ENCODE measurements around the gene SCRG1. TPM values are rescaled to one million over a fixed set of nuclear protein-coding genes. Genes with fewer than 3 reads are reported as not detected.

The SCRG1 gene
- total RNA-seq, 1 donor from 2014 or later: not detected

- no peaks in the 10 kb centered on the region for H3K27me3 Mint-ChIP-seq
- intact Hi-C loops (cut with micrococcal nuclease): no loop called here
Observed at GRCh38 chr4:173432430-173432829, 33.5 kb upstream of the SCRG1 start.

GRCh38 chr4:173426064-173426463, 27.1 kb upstream of the SCRG1 start:
- POLR2A ChIA-PET: no interaction called here
- intact Hi-C loops (cut with micrococcal nuclease): no loop called here

More at GRCh38 chr4:173432430-173432829, 33.5 kb upstream of the SCRG1 start:
- CTCF ChIA-PET: no interaction called here
- H3K9me3 Mint-ChIP-seq: no peaks in the 10 kb centered on the region
- ATAC-seq (ENCODE audit: low read depth) (no peak), DNase-seq (no peak)
- H3K36me3 Mint-ChIP-seq (ENCODE audit: low read depth): no peaks in the 10 kb centered on the region
- POLR2A ChIA-PET: no interaction called here
- H3K4me1 Mint-ChIP-seq: no peaks in the 10 kb centered on the region
- TF ChIP-seq CTCF (IDR thresholded peaks at IDR 0.05): no peak
- H3K27ac Mint-ChIP-seq: no peak overlapping the region
- no peak overlapping the region for H3K4me3 Mint-ChIP-seq

GRCh38 chr4:173424899-173425805, 26.2 kb upstream of the SCRG1 start:
- Mint-ChIP-seq H3K4me1 (no peaks in the 10 kb centered on the region), H3K27ac (no peak overlapping the region), H3K36me3 (ENCODE audit: low read depth) (no peaks in the 10 kb centered on the region), H3K4me3 (no peak overlapping the region), H3K27me3 (no peaks in the 10 kb centered on the region), H3K9me3 (no peaks in the 10 kb centered on the region)
- no peak for DNase-seq
- no peak for TF ChIP-seq CTCF (IDR thresholded peaks at IDR 0.05)
- no peak for ATAC-seq (ENCODE audit: low read depth)
- CTCF ChIA-PET: interaction anchor here (1.0 to 1.2 kb wide), 2 partner anchors 69 to 412 kb away, joined by 3 to 4 read pairs; no protein-coding TSS in a partner anchor
- POLR2A ChIA-PET: no interaction called here
- intact Hi-C loops (cut with micrococcal nuclease): no loop called here

More at GRCh38 chr4:173426064-173426463, 27.1 kb upstream of the SCRG1 start:
- no peak for ATAC-seq (ENCODE audit: low read depth)
- Mint-ChIP-seq H3K9me3 (no peaks in the 10 kb centered on the region), H3K27me3 (no peaks in the 10 kb centered on the region), H3K36me3 (ENCODE audit: low read depth) (no peaks in the 10 kb centered on the region), H3K4me1 (no peaks in the 10 kb centered on the region), H3K4me3 (no peak overlapping the region), H3K27ac (no peak overlapping the region)
- no peak for TF ChIP-seq CTCF (IDR thresholded peaks at IDR 0.05)
- DNase-seq: no peak
- CTCF ChIA-PET: interaction anchor here (1.2 kb wide), 1 partner anchor 68 kb away, joined by 3 read pairs; no protein-coding TSS in a partner anchor

GRCh38 chr4:173420801-173421200, 21.9 kb upstream of the SCRG1 start:
- no peak for TF ChIP-seq CTCF (IDR thresholded peaks at IDR 0.05)
- H3K4me3 Mint-ChIP-seq: no peak overlapping the region
- ATAC-seq (ENCODE audit: low read depth): no peak
- H3K27me3 Mint-ChIP-seq: no peaks in the 10 kb centered on the region
- peaks cover 3% of the 10 kb centered on the region for H3K4me1 Mint-ChIP-seq
- H3K27ac Mint-ChIP-seq: no peak overlapping the region
- POLR2A ChIA-PET: interaction anchor here (0.6 to 1.1 kb wide), 2 partner anchors 50 to 74 kb away, joined by 3 to 4 read pairs; partner anchors contain the start of gene SAP30
- CTCF ChIA-PET: interaction anchor here (1.2 to 11.4 kb wide), 10 partner anchors 9 to 408 kb away, joined by 3 to 139 read pairs (median 6); no protein-coding TSS in a partner anchor
- intact Hi-C loops (cut with micrococcal nuclease): loop anchor here (1.0 kb wide), 2 partner anchors 74 to 898 kb away; no protein-coding TSS in a partner anchor
- no peaks in the 10 kb centered on the region for H3K36me3 Mint-ChIP-seq (ENCODE audit: low read depth)
- H3K9me3 Mint-ChIP-seq: no peaks in the 10 kb centered on the region
- no peak for DNase-seq

- no peak for DNase-seq
- Mint-ChIP-seq H3K9me3 (no peaks in the 10 kb centered on the region), H3K27ac (no peak overlapping the region), H3K27me3 (no peaks in the 10 kb centered on the region), H3K4me3 (no peak overlapping the region), H3K36me3 (ENCODE audit: low read depth) (no peaks in the 10 kb centered on the region), H3K4me1 (peaks cover 3% of the 10 kb centered on the region)
- ATAC-seq (ENCODE audit: low read depth): no peak
- ChIA-PET CTCF (interaction anchor here (1.2 to 11.4 kb wide), 8 partner anchors 18 to 407 kb away, joined by 3 to 139 read pairs (median 5); no protein-coding TSS in a partner anchor), POLR2A (interaction anchor here (1.1 kb wide), 1 partner anchor 74 kb away, joined by 4 read pairs; no protein-coding TSS in a partner anchor)
- TF ChIP-seq CTCF (IDR thresholded peaks at IDR 0.05): no peak
- intact Hi-C loops (cut with micrococcal nuclease): loop anchor here (1.0 kb wide), 2 partner anchors 74 to 899 kb away; no protein-coding TSS in a partner anchor
Observed at GRCh38 chr4:173420324-173420752, 21.4 kb upstream of the SCRG1 start.

All from activated B cell treated with CpG ODN at 0.5 μM for 24 hours (primary cell).